Stimulated activated CD8-positive, alpha-beta memory T cell treated with anti-CD3 and anti-CD28 coated beads, Interleukin-4, amount 100 ng/mL, for 24 hours (primary cell): ENCODE results near the gene TADA2B.

ENCODE experiments used
- DNase-seq: peaks from one replicate; pipeline ENCODE4 v3.0.0-alpha.2; 2020; ENCODE audit warnings: low read depth

The TADA2B gene

DNA sequence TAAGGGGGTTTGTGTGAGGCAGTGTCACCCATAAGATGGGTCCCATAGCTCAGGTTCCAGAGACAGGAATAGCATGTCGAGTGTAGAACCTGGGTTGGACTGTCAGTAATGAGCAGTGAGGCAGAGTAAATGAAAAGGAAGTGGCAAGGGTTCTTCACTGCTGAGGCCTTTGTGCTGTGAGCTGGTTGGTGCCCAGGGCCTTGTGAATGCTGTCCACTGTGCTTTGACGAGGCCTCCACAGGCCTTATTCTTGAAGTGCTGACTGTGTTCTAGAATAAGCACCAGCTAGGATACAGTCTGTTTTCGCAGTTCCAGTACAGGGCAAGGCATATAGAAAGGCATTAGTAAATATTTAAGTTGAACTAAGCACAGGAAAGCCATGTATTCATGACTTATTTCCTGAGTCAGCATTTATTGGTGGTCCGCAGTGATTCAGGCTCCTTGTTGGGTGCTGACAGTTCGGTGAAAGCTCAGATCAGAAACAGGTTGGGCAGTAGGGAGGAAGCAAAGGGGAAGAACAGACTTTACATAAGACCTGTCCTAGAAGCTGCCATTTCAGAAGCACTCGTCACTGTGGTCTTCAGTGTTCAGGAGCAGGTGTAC, 25.6 kb upstream of the TADA2B start:
- no peak for DNase-seq

- DNase-seq: no peak
These were observed 24.9 kb upstream of the TADA2B start for GRCh38 chr4:7018281-7018680.

DNA sequence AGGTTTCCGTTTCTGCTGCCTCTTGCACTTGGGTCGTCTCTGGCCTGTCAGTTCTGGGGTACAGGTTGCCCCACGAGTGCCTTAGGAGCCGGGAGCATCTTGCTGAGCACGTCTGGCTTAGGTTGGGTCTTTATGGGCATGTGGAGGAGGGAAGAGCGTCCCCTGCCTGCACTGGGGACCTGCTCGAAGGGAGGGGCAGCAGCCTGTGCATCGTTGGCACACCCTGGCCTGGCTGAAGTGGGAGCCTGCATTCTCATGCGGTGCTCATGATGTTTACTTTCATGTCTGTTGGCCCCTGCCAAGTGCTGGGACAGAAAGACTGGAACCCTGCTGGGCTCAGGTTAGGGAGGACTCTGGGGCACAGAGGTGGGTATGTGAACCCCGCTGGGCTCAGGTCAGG, 23.8 kb upstream of the TADA2B start:
- no peak for DNase-seq

DNA sequence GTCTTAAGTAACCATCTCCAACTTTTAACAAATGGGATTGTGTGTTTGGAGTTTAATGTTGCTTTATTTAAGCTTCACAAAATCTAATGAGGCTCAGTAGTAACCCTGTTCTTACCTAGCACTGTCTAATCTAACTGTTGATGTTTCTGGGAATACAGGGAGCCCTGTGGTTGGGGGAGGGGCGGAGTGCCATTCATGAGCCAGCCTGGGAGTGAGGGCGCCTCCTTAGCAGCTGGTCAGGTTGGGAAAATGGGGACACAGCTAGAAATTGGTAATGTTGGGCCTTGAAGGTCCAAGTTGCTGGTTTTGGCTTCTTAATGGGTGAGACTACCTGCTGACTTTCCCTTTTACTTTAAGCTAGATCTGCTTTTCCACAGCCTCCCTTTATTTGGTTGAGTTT, 22.9 kb upstream of the TADA2B start:
- no peak for DNase-seq

GRCh38 chr4:7020856-7021255, 22.3 kb upstream of the TADA2B start:
- no peak for DNase-seq

DNA sequence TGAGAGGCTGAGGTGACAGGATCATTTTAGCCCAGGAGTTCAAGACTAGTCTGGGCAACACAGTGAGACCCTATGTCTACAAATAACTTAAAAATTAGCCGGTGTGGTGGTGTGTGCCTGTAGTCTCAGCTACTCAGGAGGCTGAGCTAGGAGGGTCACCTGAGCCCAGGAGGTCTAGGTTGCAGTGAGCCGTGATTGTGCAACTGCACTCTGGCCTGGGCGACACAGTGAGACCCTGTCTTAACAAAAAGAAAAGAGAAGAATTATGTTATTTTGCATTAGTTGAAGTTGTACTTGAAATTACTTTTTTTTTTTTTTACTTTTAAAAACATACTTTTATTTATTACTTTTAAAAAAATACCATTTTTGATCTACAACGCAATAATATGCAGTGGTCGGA, 21.8 kb upstream of the TADA2B start:
- no peak for DNase-seq

DNA sequence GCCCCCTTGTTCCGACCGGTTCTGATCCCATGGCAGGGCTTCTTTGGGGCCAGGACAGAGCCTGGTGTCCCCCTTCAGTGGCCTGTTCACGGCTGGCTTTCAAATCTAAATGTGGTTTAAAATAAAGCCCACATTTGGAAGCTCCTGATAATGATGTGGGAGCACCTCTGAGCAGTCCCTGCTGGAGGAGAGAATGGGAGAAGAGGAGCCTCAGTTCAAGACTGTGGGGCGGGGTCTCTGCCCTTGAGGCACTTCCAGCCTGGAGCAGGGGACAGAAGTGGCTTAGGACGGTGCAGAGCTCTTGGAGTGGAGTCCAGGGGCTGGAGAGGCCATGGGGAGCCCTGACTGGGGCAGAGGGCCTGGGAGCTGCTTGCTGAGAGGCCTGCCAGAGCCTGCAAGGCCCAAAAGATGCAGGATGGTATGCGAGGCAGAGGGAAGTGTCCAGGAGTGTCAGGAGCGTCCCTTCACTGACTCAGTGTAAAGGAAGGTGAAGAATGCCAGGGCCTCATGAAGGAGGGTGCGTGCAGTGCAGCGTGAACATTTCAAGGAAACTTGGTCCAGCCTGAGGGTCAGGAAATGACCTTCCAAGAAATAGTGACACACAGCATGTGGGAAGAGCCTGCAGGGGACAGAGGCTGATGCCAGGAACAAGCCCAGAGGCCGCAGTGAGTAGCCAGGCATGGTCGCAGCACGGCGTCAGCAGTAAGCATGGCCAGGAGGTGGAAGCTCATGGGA, 21.1 kb upstream of the TADA2B start:
- DNase-seq: no peak

DNA sequence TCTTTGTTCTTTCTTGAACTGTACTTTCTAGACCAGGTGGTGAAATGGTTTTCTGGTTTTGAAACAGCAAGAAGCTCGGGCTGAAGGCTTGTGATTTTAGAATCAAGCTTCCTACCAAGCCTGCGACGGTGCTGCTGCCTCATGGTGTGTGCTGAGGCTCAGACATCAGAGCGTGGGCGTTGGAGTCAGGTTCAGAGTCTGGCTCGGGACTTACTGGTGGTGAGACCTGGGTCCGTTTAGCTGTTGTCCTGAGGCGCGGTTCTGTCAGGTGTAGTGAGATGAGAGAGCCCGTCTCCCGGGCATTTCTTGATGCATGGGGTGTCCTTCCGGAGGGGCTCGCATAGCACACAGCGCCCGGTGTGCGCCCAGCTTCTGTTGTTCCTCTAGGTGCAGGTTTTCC, 19.7 kb upstream of the TADA2B start:
- no peak for DNase-seq

DNA sequence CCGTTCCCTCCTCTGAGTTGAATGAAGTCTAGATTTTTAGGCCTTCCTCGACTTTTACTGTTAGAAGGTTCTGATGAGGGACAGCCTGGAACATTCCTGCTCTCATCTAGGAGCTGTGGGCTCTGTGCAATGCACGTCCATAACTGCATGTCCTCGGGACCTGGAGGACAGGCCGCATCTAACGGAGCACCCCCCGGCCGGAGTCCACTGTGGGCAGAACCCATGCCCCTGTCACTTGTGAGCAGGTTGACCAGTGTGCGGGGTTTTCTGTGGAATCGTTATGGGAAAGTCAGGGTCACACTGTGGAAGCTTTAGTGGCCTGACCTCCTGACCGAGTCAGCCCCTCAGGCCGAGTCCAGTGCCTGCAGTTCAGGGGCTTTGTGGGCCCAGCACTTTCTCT, 19.3 kb upstream of the TADA2B start:
- DNase-seq: no peak

DNA sequence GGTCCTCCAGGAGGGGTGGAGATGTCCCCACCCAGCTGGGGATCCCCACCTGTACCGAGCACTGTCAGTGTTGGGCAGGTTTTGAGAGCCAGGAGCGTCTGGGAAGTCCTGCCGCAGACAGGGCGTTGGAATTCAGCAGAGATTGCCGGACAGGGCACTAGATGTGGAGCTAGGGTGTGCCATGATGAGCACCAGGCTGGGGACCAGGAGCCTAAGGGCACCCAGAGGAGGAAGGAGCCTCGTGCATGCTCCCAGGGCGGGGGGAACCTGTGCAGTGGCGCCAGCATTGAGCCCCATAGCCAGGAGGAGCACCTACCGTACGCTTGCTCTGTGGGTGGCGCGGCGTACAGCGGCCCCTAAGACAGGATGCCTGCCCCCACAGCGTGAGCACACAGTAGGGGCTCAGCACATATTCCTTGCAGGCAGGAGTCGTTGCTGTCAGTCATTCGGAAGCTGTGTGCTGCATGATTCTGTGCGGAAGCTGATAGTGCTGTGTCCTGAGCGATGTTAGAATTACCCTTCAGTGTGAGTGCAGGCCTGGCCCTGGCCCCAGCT, 18.8 kb upstream of the TADA2B start:
- no peak for DNase-seq

- DNase-seq: no peak
These were observed 18.1 kb upstream of the TADA2B start for GRCh38 chr4:7025040-7025602.

DNA sequence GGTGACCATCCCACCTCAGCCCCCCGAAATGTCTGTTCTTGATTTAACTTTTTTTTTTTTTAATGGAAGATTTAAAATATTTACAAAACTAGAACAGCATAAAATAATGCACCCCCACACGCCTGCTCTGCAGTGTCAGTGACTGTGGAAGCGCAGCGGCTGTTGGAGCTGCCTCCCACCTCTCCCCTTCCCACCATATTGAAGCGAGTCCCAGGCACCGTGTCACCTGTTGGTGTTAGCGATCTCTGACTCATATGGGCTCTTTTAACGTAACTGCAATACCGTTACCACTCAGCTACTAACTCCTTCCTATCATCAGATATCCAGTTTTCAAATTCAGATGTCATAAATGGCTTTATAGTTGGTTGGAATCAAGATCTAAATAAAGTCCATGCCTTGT, 17.1 kb upstream of the TADA2B start:
- DNase-seq: no peak

DNA sequence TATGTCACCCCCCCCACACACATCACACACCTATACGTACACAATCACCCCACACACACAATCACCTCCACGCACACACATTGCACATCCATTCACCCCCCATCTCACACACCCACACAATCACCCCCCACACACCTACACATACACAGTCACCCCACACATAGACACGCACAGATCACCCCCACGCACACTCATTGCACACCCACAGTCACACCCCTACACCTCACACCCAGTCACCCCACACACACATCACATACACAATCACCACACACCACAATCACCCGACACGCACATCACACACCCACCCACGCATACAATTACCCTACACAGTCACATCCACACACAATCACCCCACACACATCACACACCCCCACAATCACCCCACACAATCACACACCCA, 15.9 kb upstream of the TADA2B start:
- DNase-seq: no peak

- no peak for DNase-seq
These were observed 15.3 kb upstream of the TADA2B start for GRCh38 chr4:7027913-7028312.

GRCh38 chr4:7029212-7029611, 14.0 kb upstream of the TADA2B start:
- DNase-seq: no peak

DNA sequence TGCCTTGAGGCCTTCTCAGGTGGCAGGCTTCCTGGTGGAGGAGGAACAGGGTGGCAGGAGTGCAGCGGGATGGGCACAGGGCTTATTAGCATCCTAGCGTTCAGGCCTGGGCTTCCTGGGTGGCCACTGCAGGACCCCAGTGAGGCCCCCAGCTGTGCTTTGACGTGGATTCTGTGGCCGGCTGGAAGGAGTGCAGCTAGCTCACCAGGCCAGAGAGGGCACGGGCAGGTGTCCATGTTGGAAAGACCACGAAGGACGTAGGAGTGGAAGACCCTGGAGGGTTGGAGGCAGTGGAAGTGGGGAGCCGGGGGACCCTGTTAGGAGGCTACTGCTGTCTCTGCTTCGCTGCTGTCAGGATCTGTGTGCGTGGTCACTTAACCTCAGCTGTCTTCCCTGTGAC, 13.3 kb upstream of the TADA2B start:
- DNase-seq: no peak

DNA sequence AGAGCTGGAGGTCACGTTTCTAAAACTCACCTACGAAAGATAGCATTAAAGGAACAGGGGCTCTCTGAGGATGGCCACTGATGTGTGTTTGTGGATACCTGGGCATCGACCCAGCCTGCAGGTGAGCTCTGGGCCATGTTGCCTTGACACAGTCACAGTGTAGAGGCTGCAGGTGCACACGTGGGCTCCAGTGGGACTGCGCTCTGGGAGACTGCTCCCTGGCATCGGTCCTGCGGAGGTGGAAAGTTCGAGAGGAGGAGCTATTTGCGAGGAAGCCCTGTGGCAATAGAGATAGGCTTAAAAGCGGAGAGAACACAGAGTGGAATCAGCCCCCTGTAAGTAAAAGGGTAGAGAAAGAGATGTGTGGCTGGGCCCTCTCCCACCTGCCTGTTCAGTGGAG, 12.3 kb upstream of the TADA2B start:
- no peak for DNase-seq

DNA sequence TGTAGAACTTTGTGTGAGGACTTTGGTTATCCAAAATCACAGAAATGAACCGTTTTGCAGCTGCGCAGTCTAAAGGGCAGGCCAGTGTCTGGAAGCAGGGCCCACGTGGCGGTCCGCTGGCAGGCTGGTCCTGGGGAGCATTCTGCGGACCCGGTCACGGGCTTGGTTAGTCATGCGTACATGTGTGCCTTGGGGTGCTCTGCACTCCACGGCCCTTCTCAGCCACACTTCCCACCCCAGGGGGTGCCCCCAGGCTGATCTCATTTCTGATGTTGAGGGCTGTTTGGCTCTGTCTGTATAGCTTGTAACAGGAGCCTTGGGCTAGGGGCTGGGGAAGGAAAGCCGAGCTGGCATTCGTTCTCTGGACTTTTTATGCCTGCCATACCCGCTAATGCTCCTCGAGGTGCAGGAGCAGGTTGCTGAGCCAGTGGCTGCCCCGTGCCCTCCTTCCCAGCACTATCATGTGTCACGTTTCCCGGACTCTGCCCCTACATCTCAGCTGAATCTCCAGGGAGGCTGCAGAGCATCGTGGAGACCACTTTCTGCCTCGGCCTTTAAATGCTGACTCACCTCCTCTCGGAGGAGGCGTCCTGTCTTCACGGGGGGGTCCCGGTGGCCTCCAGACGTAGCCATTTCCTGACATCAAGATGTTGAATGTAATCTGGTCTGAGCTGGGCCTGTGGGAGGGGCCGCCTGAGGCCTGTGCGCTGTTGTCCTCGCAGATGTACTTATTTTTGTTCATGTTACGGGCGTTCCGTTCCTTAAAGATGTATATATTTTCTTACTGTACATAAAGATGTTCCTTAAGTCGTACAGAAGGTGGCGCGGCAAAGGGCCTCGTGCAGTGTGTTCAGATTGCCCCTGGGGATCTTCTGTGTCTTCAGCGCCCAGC, 11.4 kb upstream of the TADA2B start:
- no peak for DNase-seq

DNA sequence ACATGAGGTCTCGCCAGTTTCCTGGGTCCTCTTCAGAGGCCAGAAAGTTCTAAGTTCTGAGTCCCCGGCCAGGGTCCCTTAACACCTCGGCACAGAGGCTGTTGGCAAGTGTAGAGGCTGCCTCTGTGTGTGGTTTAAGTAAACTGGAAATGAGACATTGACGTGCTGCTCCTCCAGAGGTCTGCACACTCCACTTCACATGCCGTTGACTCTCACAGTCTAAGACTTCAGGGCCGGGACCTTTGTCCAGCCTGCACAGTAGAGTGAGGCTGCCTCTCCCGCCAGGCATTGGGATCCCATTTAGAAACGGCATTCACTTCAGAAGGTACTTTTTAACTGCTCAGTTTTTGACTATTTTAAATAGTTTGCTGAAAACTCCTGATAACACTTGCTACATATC, 10.6 kb upstream of the TADA2B start:
- no peak for DNase-seq

- no peak for DNase-seq
These were observed 8.7 kb upstream of the TADA2B start for GRCh38 chr4:7034262-7035081.

- DNase-seq: no peak
These were observed 5.7 kb upstream of the TADA2B start for GRCh38 chr4:7037425-7037824.

GRCh38 chr4:7040765-7041164, 2.4 kb upstream of the TADA2B start:
- DNase-seq: no peak
